ENCODE measurements around the gene ADGRF3.
A peak's percentile ranks its signal among the peaks of the same experiment; 100 is the strongest.
"Not testable (repeated sequence)": the region's sequence is repeated elsewhere in the genome, so short reads cannot be mapped to it uniquely, and the experiment has no call there.

The ADGRF3 gene

GRCh38 chr2:26316041-26316440 is 30.5 kb downstream of the ADGRF3 start:
- Histone ChIP-seq H3K9ac (ENCODE audit: low read depth, low read length) (no peak overlapping the region), H3K4me1 (ENCODE audit: control insufficient read depth, insufficient read depth, low read length) (no peaks in the 10 kb centered on the region), H3K4me2 (ENCODE audit: low read length) (no peak overlapping the region), H3K36me3 (ENCODE audit: insufficient read depth, low read length) (no peaks in the 10 kb centered on the region), H3K27me3 (ENCODE audit: control insufficient read depth, insufficient read depth, low read length) (peaks cover 44% of the 10 kb centered on the region), H3K4me3 (ENCODE audit: low read length) (no peak overlapping the region), H3K9me3 (replicated peaks; ENCODE audit: low read length) (no peaks in the 10 kb centered on the region)

GRCh38 chr2:26314243-26314642 is 32.3 kb downstream of the ADGRF3 start:
- Histone ChIP-seq H3K4me3 (ENCODE audit: low read length) (no peak overlapping the region), H3K27me3 (ENCODE audit: control insufficient read depth, insufficient read depth, low read length) (peaks cover 49% of the 10 kb centered on the region), H3K4me1 (ENCODE audit: control insufficient read depth, insufficient read depth, low read length) (no peaks in the 10 kb centered on the region), H3K9me3 (replicated peaks; ENCODE audit: low read length) (no peaks in the 10 kb centered on the region), H3K9ac (ENCODE audit: low read depth, low read length) (no peak overlapping the region), H3K36me3 (ENCODE audit: insufficient read depth, low read length) (no peaks in the 10 kb centered on the region), H3K4me2 (ENCODE audit: low read length) (no peak overlapping the region)

GRCh38 chr2:26313446-26313845 is 33.1 kb downstream of the ADGRF3 start:
- H3K9ac ChIP-seq (ENCODE audit: low read depth, low read length), result no peak overlapping the region
- H3K27me3 ChIP-seq (ENCODE audit: control insufficient read depth, insufficient read depth, low read length), result peaks cover 49% of the 10 kb centered on the region
- H3K4me2 ChIP-seq (ENCODE audit: low read length), result no peak overlapping the region
- H3K36me3 ChIP-seq (ENCODE audit: insufficient read depth, low read length), result no peaks in the 10 kb centered on the region
- no peak overlapping the region for H3K4me3 ChIP-seq (ENCODE audit: low read length)
- H3K4me1 ChIP-seq (ENCODE audit: control insufficient read depth, insufficient read depth, low read length), result no peaks in the 10 kb centered on the region
- no peaks in the 10 kb centered on the region for H3K9me3 ChIP-seq (replicated peaks; ENCODE audit: low read length)

GRCh38 chr2:26312471-26312870 is 34.1 kb downstream of the ADGRF3 start:
- Histone ChIP-seq H3K4me3 (ENCODE audit: low read length) (no peak overlapping the region), H3K4me2 (ENCODE audit: low read length) (no peak overlapping the region), H3K27me3 (ENCODE audit: control insufficient read depth, insufficient read depth, low read length) (peaks cover 44% of the 10 kb centered on the region), H3K9me3 (replicated peaks; ENCODE audit: low read length) (no peaks in the 10 kb centered on the region), H3K4me1 (ENCODE audit: control insufficient read depth, insufficient read depth, low read length) (no peaks in the 10 kb centered on the region), H3K36me3 (ENCODE audit: insufficient read depth, low read length) (no peaks in the 10 kb centered on the region), H3K9ac (ENCODE audit: low read depth, low read length) (no peak overlapping the region)

GRCh38 chr2:26309921-26310320 is 36.7 kb downstream of the ADGRF3 start:
- no peaks in the 10 kb centered on the region for H3K36me3 ChIP-seq (ENCODE audit: insufficient read depth, low read length)
- no peaks in the 10 kb centered on the region for H3K9me3 ChIP-seq (replicated peaks; ENCODE audit: low read length)
- no peak overlapping the region for H3K9ac ChIP-seq (ENCODE audit: low read depth, low read length)
- H3K4me2 ChIP-seq (ENCODE audit: low read length), result no peak overlapping the region
- H3K4me1 ChIP-seq (ENCODE audit: control insufficient read depth, insufficient read depth, low read length), result no peaks in the 10 kb centered on the region
- H3K4me3 ChIP-seq (ENCODE audit: low read length), result no peak overlapping the region
- H3K27me3 ChIP-seq (ENCODE audit: control insufficient read depth, insufficient read depth, low read length), result peaks cover 20% of the 10 kb centered on the region

- Histone ChIP-seq H3K4me3 (ENCODE audit: low read length) (no peak overlapping the region), H3K36me3 (ENCODE audit: insufficient read depth, low read length) (no peaks in the 10 kb centered on the region), H3K4me1 (ENCODE audit: control insufficient read depth, insufficient read depth, low read length) (peaks cover 9% of the 10 kb centered on the region), H3K9me3 (replicated peaks; ENCODE audit: low read length) (no peaks in the 10 kb centered on the region), H3K9ac (ENCODE audit: low read depth, low read length) (no peak overlapping the region), H3K4me2 (ENCODE audit: low read length) (no peak overlapping the region), H3K27me3 (ENCODE audit: control insufficient read depth, insufficient read depth, low read length) (peaks cover 15% of the 10 kb centered on the region)
These were observed 41.0 kb downstream of the ADGRF3 start for GRCh38 chr2:26305540-26305939.

GRCh38 chr2:26305094-26305493 is 41.5 kb downstream of the ADGRF3 start:
- peaks cover 13% of the 10 kb centered on the region for H3K4me1 ChIP-seq (ENCODE audit: control insufficient read depth, insufficient read depth, low read length)
- H3K36me3 ChIP-seq (ENCODE audit: insufficient read depth, low read length); H3K9ac ChIP-seq (ENCODE audit: low read depth, low read length); H3K9me3 ChIP-seq (replicated peaks; ENCODE audit: low read length); H3K4me2 ChIP-seq (ENCODE audit: low read length); H3K4me3 ChIP-seq (ENCODE audit: low read length): not testable (repeated sequence)
- H3K27me3 ChIP-seq (ENCODE audit: control insufficient read depth, insufficient read depth, low read length), result peaks cover 15% of the 10 kb centered on the region

- Histone ChIP-seq H3K9me3 (replicated peaks; ENCODE audit: low read length) (no peaks in the 10 kb centered on the region), H3K36me3 (ENCODE audit: insufficient read depth, low read length) (no peaks in the 10 kb centered on the region), H3K27me3 (ENCODE audit: control insufficient read depth, insufficient read depth, low read length) (no peaks in the 10 kb centered on the region), H3K9ac (ENCODE audit: low read depth, low read length) (no peak overlapping the region), H3K4me3 (ENCODE audit: low read length) (no peak overlapping the region), H3K4me2 (ENCODE audit: low read length) (no peak overlapping the region), H3K4me1 (ENCODE audit: control insufficient read depth, insufficient read depth, low read length) (peaks cover 28% of the 10 kb centered on the region)
These were observed 43.7 kb downstream of the ADGRF3 start for GRCh38 chr2:26302846-26303245.

GRCh38 chr2:26300234-26300925 is 46.2 kb downstream of the ADGRF3 start:
- peak overlapping the region; percentile 74 for H3K4me3 ChIP-seq (ENCODE audit: low read length)
- H3K9me3 ChIP-seq (replicated peaks; ENCODE audit: low read length), result no peaks in the 10 kb centered on the region
- peaks cover 28% of the 10 kb centered on the region for H3K4me1 ChIP-seq (ENCODE audit: control insufficient read depth, insufficient read depth, low read length)
- no peaks in the 10 kb centered on the region for H3K36me3 ChIP-seq (ENCODE audit: insufficient read depth, low read length)
- no peaks in the 10 kb centered on the region for H3K27me3 ChIP-seq (ENCODE audit: control insufficient read depth, insufficient read depth, low read length)
- peak overlapping the region; percentile 96 for H3K4me2 ChIP-seq (ENCODE audit: low read length)
- H3K9ac ChIP-seq (ENCODE audit: low read depth, low read length), result peak overlapping the region; percentile 82

GRCh38 chr2:26299471-26300101 is 47.0 kb downstream of the ADGRF3 start:
- Histone ChIP-seq H3K9ac (ENCODE audit: low read depth, low read length) (peak overlapping the region; percentile 82), H3K4me3 (ENCODE audit: low read length) (peak overlapping the region; percentile 74), H3K9me3 (replicated peaks; ENCODE audit: low read length) (no peaks in the 10 kb centered on the region), H3K36me3 (ENCODE audit: insufficient read depth, low read length) (no peaks in the 10 kb centered on the region), H3K4me1 (ENCODE audit: control insufficient read depth, insufficient read depth, low read length) (peaks cover 28% of the 10 kb centered on the region), H3K4me2 (ENCODE audit: low read length) (peak overlapping the region; percentile 96), H3K27me3 (ENCODE audit: control insufficient read depth, insufficient read depth, low read length) (no peaks in the 10 kb centered on the region)

- Histone ChIP-seq H3K36me3 (ENCODE audit: insufficient read depth, low read length) (no peaks in the 10 kb centered on the region), H3K9me3 (replicated peaks; ENCODE audit: low read length) (no peaks in the 10 kb centered on the region), H3K27me3 (ENCODE audit: control insufficient read depth, insufficient read depth, low read length) (no peaks in the 10 kb centered on the region), H3K4me2 (ENCODE audit: low read length) (peak overlapping the region; percentile 96), H3K4me3 (ENCODE audit: low read length) (peak overlapping the region; percentile 74), H3K4me1 (ENCODE audit: control insufficient read depth, insufficient read depth, low read length) (peaks cover 28% of the 10 kb centered on the region), H3K9ac (ENCODE audit: low read depth, low read length) (peak overlapping the region; percentile 82)
These were observed 47.8 kb downstream of the ADGRF3 start for GRCh38 chr2:26298638-26299393.

All from skeletal muscle satellite cell (primary cell).